ENCODE measurements around the gene CYP2U1. TPM values are rescaled to one million over a fixed set of nuclear protein-coding genes. Genes with fewer than 3 reads are reported as not detected.

CYP2U1 gene
- total and polyA plus RNA-seq, 2 of the 4 experiments (the other 2 are of a cell fraction): 6.1 to 11.1 TPM

GRCh38 chr4:107897823-107898222 lies 33.5 kb upstream of the CYP2U1 start:
- DNase-seq (no peak), ATAC-seq (ENCODE audit: low read depth) (no peak)
- Histone ChIP-seq H2BK5ac (ENCODE audit: low read depth, low read length, poor library complexity, severe bottlenecking) (no peak overlapping the region), H3K9ac (ENCODE audit: low read depth, low read length) (no peak overlapping the region), H2BK20ac (ENCODE audit: low read depth, low read length) (no peak overlapping the region), H3K4me2 (ENCODE audit: low read depth, low read length) (no peak overlapping the region), H3K27me3 (ENCODE audit: control insufficient read depth, insufficient read depth, low read length) (peaks cover 13% of the 10 kb centered on the region), H3K23ac (ENCODE audit: low read depth, low read length) (no peak overlapping the region), H4K20me1 (ENCODE audit: insufficient read depth, low read length) (peaks cover 13% of the 10 kb centered on the region; the same call in 1 of the 2 replicates), H4K5ac (ENCODE audit: low read depth, low read length) (no peak overlapping the region), H3K4me1 (ENCODE audit: control insufficient read depth, insufficient read depth, low read length) (peaks cover 6% of the 10 kb centered on the region), H3K9me3 (ENCODE audit: control insufficient read depth, insufficient read depth, low read length) (no peaks in the 10 kb centered on the region), H4K8ac (ENCODE audit: low read depth in 2 of 2, low read length in 2 of 2) (no peak overlapping the region), H4K91ac (ENCODE audit: insufficient read depth, low read depth, low read length) (no peak overlapping the region), H2AK5ac (ENCODE audit: low read depth, low read length) (no peak overlapping the region), H2AFZ (replicated peaks; ENCODE audit: low read length, poor library complexity) (no peak overlapping the region), H3K79me1 (ENCODE audit: low read depth in 1 of 2, low read length in 2 of 2) (no peaks in the 10 kb centered on the region), H2AK9ac (replicated peaks; ENCODE audit: low read depth, low read length, poor library complexity) (no peak overlapping the region), H3K9me1 (ENCODE audit: insufficient read depth, low read length) (peaks cover 3% of the 10 kb centered on the region; the same call in 1 of the 2 replicates), H3K4me3 (ENCODE audit: insufficient read depth, low read depth, low read length) (no peak overlapping the region), H3K56ac (ENCODE audit: extremely low read depth, insufficient read depth, low read length) (no peak overlapping the region), H3K4ac (ENCODE audit: low read depth, low read length) (no peak overlapping the region), H3K14ac (replicated peaks; ENCODE audit: low read depth, low read length) (no peak overlapping the region), H2BK120ac (ENCODE audit: low read depth, low read length) (no peak overlapping the region), H3K27ac (ENCODE audit: insufficient read depth, low read length) (no peak overlapping the region), H3K36me3 (ENCODE audit: control insufficient read depth, insufficient read depth, low read length) (no peaks in the 10 kb centered on the region), H2BK15ac (ENCODE audit: low read depth, low read length) (no peak overlapping the region), H3K18ac (ENCODE audit: low read depth, low read length) (no peak overlapping the region; the same call in 1 of the 2 replicates)
- ChIA-PET POLR2A (ENCODE audit: unreplicated experiment) (no interaction called here), CTCF (interaction anchor here (0.9 kb wide), 1 partner anchor 134 kb away, joined by 3 read pairs; no protein-coding TSS in a partner anchor)
- TF ChIP-seq POLR2A (IDR thresholded peaks at IDR 0.05; ENCODE audit: low read depth, low read length) (no peak), CHD1 (IDR thresholded peaks at IDR 0.05; ENCODE audit: low read depth, low read length) (no peak), MAZ (IDR thresholded peaks at IDR 0.05; ENCODE audit: borderline replicate concordance, low read depth, low read length) (no peak), MXI1 (IDR thresholded peaks at IDR 0.05; ENCODE audit: borderline replicate concordance, low read depth, low read length) (no peak), CTCF (conservative IDR thresholded peaks at IDR 0.05; ENCODE audit: low read depth, low read length) (no peak), USF2 (IDR thresholded peaks at IDR 0.05; ENCODE audit: low read depth, low read length) (no peak), SMC3 (IDR thresholded peaks at IDR 0.05; ENCODE audit: low read depth, low read length) (no peak), MAFK (IDR thresholded peaks at IDR 0.05; ENCODE audit: low read depth, low read length) (no peak), RAD21 (IDR thresholded peaks at IDR 0.05; ENCODE audit: low read length) (no peak), FOS (IDR thresholded peaks at IDR 0.05; ENCODE audit: low read depth, low read length) (no peak), CEBPB (IDR thresholded peaks at IDR 0.05; ENCODE audit: low read depth, low read length) (no peak), NFE2L2 (IDR thresholded peaks at IDR 0.05; ENCODE audit: low read depth, low read length) (no peak), ELK1 (IDR thresholded peaks at IDR 0.05; ENCODE audit: borderline replicate concordance, low read depth, low read length) (no peak), BHLHE40 (IDR thresholded peaks at IDR 0.05; ENCODE audit: low read depth, low read length) (no peak), RCOR1 (IDR thresholded peaks at IDR 0.05; ENCODE audit: insufficient replicate concordance, low read length) (no peak), RFX5 (IDR thresholded peaks at IDR 0.05; ENCODE audit: low read depth, low read length) (no peak)
- in situ Hi-C loops (cut with MboI; ENCODE audit: low sequenced_read_pairs): no loop called here
- intact Hi-C loops (cut with micrococcal nuclease): loop anchor here (2.0 kb wide), 1 partner anchor 73 kb away; the partner anchor contains the start of gene SGMS2
- dilution Hi-C loops (cut with HindIII; ENCODE audit: low sequenced_read_pairs, unreplicated experiment): no loop called here
- no TSS peak for BruUV-seq (replicated peaks)
